Right lung (tissue), 5 donors: ENCODE results near the gene MCM5. TPM values are rescaled to one million over a fixed set of nuclear protein-coding genes. Genes with fewer than 3 reads are reported as not detected.
A peak's percentile ranks its signal among the peaks of the same experiment; 100 is the strongest.
"Not testable (repeated sequence)": the region's sequence is repeated elsewhere in the genome, so short reads cannot be mapped to it uniquely, and the experiment has no call there.

Experiments used
- DNase-seq, 2 donors: peaks; one replicate each; pipeline ENCODE4 v3.0.0-alpha.2; 2013
- polyA plus RNA-seq, 5 donors: library from polyadenylated mRNA; unstranded; fragments of 120-200 nt; gene quantifications; one replicate each; pipeline versions ENCODE4 v1.2.1 to v1.2.3, GENCODE V29; 2013; ENCODE audit warnings: inconsistent platforms in 1 of 5, low replicate concordance in 1 of 5; ENCODE audit not compliant: insufficient read length in 5 of 5, insufficient read depth in 1 of 5

The MCM5 gene
- polyA plus RNA-seq, 5 donors: 54.2 to 77.9 (median 59.3) TPM

GRCh38 chr22:35376728-35377472, 23.0 kb upstream of the MCM5 start:
- DNase-seq: peak; percentile 96 to 97

DNA sequence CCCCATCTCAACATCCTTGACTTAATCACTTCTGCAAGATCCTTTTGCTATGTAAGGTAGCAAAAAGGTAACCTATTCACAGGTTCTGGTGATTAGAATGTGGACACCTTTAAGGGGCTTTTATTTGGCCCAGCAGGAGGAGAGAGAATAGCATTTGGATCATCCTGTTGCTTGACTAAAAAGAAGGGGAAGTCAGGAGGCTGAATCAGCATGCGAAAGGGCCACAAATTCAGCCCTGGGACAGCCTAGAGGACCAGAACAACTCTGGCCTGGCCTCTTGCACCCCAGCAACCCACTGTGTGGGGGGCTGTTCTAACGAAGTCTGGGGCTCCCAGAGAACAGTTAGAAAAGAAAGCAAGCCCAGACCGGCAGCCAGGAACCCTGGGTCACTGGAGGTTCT, 22.2 kb upstream of the MCM5 start:
- DNase-seq: no peak

GRCh38 chr22:35378621-35379020, 21.3 kb upstream of the MCM5 start:
- DNase-seq: no peak

DNA sequence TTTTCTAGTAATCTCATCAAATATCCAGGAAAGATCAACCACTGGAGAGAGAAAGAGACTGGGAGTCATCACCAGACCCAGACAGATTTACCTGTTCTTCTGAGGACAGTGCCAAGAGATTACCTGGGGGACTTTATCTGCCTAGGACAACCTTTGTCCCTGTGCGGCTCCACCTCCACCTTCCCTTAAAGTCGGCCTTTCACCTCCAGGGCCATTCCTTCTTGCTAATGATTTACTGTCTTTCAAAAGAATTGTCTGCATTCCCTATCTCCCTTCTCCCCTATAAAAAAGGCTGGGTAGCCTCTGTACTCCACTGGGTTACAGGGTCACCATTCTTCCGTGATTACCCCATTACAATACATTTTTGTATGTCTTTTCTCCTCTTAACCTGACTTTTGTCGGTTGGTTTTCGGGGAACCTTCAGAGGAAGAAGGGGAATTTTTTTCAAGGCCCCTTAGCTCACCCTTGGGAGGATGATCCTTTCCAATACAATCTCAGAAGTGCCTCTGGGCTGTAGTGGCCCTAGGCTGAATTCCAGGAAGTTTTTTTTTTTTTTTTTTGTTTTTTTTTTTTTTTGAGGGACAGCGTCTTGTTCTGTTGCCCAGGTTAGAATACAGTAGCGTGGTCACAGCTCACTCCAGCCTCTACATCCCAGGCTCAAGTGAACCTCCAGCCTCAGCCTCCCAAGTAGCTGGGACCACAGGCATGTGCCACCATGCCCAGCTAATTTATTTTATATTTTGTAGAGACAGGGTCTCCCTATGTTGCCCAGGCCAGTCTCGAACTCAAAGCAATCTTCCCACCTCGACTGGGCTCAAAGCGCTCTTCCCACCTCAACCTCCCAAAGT, 20.6 kb upstream of the MCM5 start:
- DNase-seq: no peak

DNA sequence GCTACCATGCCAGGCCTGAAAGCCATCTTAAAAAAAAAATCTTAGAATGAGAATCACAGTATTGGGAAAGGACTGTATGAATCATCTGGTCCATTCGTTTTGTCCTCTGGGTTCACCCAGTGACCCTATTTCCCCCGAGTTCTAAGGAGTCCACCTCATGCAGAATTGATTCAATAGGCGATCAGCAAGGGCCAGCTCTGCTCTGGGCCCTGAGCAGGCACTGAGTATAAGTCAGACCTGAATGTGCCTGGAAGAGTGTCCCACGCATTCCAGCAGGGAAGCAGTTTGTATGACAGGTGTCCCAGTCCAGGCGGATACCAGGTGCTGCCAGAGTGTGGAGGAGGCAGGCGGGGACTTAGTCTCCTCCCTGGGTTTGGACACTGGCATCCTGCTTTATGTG, 19.9 kb upstream of the MCM5 start:
- DNase-seq: no peak

DNA sequence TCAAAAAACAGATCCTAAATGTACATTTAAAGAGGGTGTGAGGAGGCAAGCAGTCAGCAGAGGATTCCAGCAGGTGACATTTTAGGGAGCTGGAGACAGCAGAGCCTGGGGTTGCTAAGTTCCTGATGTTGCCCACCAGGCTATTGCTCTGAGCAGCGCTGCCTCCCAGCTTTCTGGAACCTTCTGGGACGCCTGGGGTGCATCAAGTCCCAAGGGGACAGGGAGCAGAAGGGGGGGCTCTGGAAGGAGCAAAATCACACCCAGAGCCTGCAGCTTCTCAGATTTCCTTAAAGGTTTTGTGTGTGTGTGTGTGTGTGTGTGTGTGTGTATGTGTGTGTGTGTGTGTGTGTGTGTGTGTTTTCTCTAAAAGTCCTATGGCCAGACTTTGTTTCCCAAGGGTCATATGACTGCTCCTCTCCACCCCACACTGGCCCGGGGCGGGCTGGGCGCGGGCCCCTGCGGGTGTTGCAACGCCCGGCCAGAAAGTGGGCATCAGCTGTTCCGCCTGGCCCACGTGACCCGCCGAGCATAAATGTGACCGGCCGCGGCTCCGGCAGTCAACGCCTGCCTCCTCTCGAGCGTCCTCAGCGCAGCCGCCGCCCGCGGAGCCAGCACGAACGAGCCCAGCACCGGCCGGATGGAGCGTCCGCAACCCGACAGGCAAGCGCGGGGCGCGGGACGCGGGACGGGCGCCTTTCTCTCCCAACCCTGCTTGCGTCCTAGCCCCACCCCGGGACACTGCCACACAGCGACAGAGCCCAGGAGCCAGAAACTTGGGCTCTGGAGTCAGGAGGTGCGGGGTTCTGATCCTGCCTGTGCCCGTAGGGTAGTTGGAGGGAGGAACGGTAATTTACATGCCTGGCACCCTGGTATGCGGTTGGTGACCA, 19.2 kb upstream of the MCM5 start, which contains the start of gene HMOX1:
Gene HMOX1, plus strand, starts transcription at position 560 of the 887 bp plus-strand sequence. Its CDS starts 78 bp downstream, at position 638.
- DNase-seq: peak; percentile 84

DNA sequence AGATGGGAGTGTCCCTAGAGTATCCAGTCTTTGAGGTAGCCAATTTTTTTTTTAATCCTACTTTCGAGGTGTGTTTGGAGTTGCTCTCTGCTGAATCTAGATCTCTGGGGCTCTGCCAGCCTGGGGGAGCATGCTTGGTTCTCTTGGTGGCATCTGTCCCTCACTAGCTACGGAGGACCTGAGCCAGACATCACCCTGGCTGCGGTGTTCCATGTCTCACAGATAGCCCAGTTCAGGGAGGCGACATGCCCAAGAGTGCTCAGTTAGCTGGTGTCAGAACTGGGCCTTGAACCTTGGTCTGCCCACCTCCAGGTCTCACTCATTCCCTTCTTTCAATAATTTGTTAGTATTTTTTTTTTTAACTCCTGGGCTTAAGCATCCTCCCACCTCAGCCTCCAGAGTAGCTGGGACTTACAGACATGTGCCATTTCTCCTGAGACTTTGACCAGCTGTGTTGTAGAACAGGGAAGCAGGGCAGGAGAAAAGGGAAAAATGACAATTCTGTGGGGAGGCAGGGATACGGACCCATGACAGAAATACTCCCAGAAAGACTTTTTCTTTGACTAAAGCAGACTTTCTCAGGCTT, 18.4 kb upstream of the MCM5 start:
- DNase-seq: no peak

DNA sequence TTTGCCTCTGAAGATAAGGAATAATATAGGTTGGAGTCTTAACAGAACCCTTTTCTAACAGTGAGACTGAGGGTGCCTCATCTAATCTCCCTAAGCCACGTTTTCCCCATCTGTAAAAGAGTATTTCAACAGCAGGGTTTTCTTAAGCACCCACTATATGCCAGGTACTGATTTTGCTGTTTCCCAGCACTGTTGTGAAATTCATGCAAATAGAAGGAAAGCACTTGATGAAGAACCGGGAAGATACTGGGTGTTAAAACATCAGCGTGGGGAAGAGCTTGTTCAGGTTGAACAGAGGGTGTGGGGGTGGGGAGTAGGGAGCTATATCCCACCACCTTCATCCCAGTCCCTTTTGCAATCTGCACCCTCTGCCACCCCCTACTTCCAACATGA, 16.3 kb upstream of the MCM5 start:
- no peak for DNase-seq

DNA sequence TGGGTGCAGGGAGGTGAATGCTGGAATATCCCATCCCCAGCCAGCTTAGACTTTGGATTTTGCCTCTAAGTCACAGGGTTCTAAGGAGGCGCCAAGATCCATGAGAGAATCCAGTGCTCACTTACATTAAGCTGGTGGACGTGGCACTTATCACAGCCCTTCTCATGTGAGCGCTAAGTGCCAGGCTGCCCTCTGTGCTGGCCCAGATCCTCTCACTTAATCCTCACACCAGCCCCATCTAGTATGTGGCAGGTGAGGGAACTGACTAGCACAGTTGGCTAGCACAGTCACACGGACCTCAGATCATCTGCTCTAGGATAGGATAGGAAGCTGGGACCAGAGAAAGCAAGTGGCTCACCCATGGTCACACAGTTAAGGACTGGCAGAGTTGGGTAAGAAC, 15.4 kb upstream of the MCM5 start:
- no peak for DNase-seq

DNA sequence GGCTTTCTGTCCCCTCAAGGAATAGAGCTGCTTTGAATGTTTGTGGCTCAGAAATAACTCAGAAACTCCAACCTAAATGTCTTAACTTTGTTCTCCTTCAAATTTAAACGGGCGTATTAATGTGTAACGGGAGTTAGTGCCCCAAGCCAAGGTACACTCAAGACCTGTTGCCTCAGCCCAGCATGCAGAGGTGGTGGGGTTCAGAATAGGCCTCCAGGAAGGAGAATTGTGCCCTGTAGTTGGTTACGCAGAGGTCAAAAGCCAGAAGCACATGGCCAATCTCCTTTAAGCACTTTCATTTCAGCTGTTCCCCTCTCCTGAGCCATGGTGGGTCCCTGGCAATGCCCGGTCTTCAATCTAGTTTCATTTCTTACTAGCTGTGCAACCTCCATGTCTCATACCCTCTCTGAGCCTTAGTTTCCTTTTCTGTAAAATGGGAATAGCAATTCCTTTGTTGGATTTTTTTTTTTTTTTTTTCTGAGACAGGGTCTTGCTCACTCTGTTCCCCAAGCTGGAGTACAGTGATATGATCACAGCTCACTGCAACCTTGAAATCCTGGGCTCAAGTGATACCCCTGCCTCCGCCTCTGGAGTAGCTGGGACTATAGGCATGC, 14.9 kb upstream of the MCM5 start:
- DNase-seq: no peak

DNA sequence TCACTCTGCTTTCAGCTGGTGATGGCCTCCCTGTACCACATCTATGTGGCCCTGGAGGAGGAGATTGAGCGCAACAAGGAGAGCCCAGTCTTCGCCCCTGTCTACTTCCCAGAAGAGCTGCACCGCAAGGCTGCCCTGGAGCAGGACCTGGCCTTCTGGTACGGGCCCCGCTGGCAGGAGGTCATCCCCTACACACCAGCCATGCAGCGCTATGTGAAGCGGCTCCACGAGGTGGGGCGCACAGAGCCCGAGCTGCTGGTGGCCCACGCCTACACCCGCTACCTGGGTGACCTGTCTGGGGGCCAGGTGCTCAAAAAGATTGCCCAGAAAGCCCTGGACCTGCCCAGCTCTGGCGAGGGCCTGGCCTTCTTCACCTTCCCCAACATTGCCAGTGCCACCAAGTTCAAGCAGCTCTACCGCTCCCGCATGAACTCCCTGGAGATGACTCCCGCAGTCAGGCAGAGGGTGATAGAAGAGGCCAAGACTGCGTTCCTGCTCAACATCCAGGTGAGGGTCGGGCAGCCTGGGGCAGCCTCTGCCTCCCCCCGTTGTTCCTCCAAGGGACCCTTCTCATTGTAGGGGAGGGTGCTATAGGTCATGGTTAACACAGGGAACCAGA, 13.2 kb upstream of the MCM5 start:
- DNase-seq: no peak

- no peak for DNase-seq
These were observed 9.0 kb upstream of the MCM5 start for GRCh38 chr22:35390933-35391332.

- DNase-seq: no peak
These were observed 7.6 kb upstream of the MCM5 start for GRCh38 chr22:35392357-35392756.

GRCh38 chr22:35393116-35394010, 6.6 kb upstream of the MCM5 start:
- no peak for DNase-seq

- no peak for DNase-seq
These were observed 6.0 kb upstream of the MCM5 start for GRCh38 chr22:35394011-35394312.

GRCh38 chr22:35394810-35395563, 5.0 kb upstream of the MCM5 start:
- no peak for DNase-seq

GRCh38 chr22:35396622-35397021, 3.3 kb upstream of the MCM5 start:
- not testable (repeated sequence) for DNase-seq

DNA sequence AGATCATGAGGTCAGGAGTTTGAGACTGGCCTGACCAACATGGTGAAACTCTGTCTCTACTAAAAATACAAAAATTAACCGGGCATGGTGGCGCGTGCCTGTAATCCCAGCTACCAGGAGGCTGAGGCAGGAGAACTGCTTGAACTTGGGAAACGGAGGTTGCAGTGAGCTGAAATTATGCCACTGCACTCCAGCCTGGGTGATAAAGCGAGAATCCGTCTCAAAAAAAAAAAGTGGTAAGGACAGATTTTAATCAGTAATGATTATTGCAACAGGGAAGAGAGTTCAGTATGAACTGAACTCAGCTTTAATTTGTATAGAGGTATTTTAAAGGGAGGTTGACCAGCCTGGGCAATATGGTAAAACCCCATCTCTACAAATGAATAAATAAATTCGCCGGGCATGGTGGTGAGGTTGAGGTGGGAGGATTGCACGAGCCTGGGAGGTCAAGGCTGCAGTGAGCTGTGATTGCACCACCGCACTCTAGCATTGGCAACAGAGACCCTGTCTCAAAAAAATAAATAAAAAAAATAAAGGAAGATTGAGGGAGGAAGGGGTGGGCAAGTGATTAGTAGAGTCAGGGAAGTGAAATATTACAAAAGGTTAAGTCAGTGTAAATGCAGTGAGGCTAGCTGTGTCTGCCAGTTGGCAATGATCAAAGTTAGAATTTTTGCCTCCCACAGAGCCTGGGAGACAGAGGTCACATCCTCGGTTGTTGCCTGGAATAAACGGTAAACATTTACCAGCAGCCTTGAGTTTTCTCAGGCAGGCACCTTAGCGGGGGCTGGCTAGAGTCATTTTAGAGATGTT, 2.6 kb upstream of the MCM5 start:
- peak in 1 of 2 donors; percentile 33 for DNase-seq
